Measurements from ENCODE around the gene CERS2. TPM values are rescaled to one million over a fixed set of nuclear protein-coding genes. Genes with fewer than 3 reads are reported as not detected.

CERS2 gene
- total and polyA plus RNA-seq, 2 of the 13 experiments (the other 11 are each of a cell fraction or from before 2014, with no cell fraction given): 269 to 298 TPM

- TF ChIP-seq, protein P1, sequence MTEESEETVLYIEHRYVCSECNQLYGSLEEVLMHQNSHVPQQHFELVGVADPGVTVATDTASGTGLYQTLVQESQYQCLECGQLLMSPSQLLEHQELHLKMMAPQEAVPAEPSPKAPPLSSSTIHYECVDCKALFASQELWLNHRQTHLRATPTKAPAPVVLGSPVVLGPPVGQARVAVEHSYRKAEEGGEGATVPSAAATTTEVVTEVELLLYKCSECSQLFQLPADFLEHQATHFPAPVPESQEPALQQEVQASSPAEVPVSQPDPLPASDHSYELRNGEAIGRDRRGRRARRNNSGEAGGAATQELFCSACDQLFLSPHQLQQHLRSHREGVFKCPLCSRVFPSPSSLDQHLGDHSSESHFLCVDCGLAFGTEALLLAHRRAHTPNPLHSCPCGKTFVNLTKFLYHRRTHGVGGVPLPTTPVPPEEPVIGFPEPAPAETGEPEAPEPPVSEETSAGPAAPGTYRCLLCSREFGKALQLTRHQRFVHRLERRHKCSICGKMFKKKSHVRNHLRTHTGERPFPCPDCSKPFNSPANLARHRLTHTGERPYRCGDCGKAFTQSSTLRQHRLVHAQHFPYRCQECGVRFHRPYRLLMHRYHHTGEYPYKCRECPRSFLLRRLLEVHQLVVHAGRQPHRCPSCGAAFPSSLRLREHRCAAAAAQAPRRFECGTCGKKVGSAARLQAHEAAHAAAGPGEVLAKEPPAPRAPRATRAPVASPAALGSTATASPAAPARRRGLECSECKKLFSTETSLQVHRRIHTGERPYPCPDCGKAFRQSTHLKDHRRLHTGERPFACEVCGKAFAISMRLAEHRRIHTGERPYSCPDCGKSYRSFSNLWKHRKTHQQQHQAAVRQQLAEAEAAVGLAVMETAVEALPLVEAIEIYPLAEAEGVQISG (CRISPR knock-in tag; IDR thresholded peaks at IDR 0.05): peak; percentile 81
- TF ChIP-seq, protein P2, sequence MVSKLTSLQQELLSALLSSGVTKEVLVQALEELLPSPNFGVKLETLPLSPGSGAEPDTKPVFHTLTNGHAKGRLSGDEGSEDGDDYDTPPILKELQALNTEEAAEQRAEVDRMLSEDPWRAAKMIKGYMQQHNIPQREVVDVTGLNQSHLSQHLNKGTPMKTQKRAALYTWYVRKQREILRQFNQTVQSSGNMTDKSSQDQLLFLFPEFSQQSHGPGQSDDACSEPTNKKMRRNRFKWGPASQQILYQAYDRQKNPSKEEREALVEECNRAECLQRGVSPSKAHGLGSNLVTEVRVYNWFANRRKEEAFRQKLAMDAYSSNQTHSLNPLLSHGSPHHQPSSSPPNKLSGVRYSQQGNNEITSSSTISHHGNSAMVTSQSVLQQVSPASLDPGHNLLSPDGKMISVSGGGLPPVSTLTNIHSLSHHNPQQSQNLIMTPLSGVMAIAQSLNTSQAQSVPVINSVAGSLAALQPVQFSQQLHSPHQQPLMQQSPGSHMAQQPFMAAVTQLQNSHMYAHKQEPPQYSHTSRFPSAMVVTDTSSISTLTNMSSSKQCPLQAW (CRISPR knock-in tag; IDR thresholded peaks at IDR 0.05): peak; percentile 88; the same call in 1 of the 2 replicates
- peak; percentile 91 for TF ChIP-seq MED8 (CRISPR knock-in tag; IDR thresholded peaks at IDR 0.05; ENCODE audit: insufficient replicate concordance)
- TF ChIP-seq, protein P3, sequence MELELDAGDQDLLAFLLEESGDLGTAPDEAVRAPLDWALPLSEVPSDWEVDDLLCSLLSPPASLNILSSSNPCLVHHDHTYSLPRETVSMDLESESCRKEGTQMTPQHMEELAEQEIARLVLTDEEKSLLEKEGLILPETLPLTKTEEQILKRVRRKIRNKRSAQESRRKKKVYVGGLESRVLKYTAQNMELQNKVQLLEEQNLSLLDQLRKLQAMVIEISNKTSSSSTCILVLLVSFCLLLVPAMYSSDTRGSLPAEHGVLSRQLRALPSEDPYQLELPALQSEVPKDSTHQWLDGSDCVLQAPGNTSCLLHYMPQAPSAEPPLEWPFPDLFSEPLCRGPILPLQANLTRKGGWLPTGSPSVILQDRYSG (CRISPR knock-in tag; IDR thresholded peaks at IDR 0.05): no peak
- TF ChIP-seq ZNF260 (CRISPR knock-in tag; IDR thresholded peaks at IDR 0.05; ENCODE audit: borderline replicate concordance, low read depth): no peak
- TF ChIP-seq ZNF572 (CRISPR knock-in tag; IDR thresholded peaks at IDR 0.05): no peak
- TF ChIP-seq ZNF441 (CRISPR knock-in tag; IDR thresholded peaks at IDR 0.05; ENCODE audit: borderline replicate concordance): peak; percentile 77; the same call in 1 of the 2 replicates
- TF ChIP-seq, protein P4, sequence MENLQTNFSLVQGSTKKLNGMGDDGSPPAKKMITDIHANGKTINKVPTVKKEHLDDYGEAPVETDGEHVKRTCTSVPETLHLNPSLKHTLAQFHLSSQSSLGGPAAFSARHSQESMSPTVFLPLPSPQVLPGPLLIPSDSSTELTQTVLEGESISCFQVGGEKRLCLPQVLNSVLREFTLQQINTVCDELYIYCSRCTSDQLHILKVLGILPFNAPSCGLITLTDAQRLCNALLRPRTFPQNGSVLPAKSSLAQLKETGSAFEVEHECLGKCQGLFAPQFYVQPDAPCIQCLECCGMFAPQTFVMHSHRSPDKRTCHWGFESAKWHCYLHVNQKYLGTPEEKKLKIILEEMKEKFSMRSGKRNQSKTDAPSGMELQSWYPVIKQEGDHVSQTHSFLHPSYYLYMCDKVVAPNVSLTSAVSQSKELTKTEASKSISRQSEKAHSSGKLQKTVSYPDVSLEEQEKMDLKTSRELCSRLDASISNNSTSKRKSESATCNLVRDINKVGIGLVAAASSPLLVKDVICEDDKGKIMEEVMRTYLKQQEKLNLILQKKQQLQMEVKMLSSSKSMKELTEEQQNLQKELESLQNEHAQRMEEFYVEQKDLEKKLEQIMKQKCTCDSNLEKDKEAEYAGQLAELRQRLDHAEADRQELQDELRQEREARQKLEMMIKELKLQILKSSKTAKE (CRISPR knock-in tag; IDR thresholded peaks at IDR 0.05; ENCODE audit: borderline replicate concordance): peak; percentile 75; the same call in 1 of the 2 replicates
- peak; percentile 94; the same call in 1 of the 2 replicates for TF ChIP-seq ZBTB3 (CRISPR knock-in tag; IDR thresholded peaks at IDR 0.05; ENCODE audit: borderline replicate concordance, low read depth)
- TF ChIP-seq CREB1 (IDR thresholded peaks at IDR 0.05): peak; percentile 68
- peak; percentile 55; the same call in 1 of the 2 replicates for TF ChIP-seq CREB1 (CRISPR knock-in tag; IDR thresholded peaks at IDR 0.05)
- TF ChIP-seq, protein P5, sequence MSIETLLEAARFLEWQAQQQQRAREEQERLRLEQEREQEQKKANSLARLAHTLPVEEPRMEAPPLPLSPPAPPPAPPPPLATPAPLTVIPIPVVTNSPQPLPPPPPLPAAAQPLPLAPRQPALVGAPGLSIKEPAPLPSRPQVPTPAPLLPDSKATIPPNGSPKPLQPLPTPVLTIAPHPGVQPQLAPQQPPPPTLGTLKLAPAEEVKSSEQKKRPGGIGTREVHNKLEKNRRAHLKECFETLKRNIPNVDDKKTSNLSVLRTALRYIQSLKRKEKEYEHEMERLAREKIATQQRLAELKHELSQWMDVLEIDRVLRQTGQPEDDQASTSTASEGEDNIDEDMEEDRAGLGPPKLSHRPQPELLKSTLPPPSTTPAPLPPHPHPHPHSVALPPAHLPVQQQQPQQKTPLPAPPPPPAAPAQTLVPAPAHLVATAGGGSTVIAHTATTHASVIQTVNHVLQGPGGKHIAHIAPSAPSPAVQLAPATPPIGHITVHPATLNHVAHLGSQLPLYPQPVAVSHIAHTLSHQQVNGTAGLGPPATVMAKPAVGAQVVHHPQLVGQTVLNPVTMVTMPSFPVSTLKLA (IDR thresholded peaks at IDR 0.05): peak; percentile 33; the same call in 1 of the 2 replicates
- TF ChIP-seq RCOR2 (CRISPR knock-in tag; IDR thresholded peaks at IDR 0.05): peak; percentile 83
- TF ChIP-seq KAT2B (IDR thresholded peaks at IDR 0.05; ENCODE audit: borderline replicate concordance, low read depth, low read length): no peak
Measured at GRCh38 chr1:150970808-150971582, 3.6 kb downstream of the CERS2 start (continued).
